HG03575 (cell line): ENCODE measurements around the gene GEMIN5.

ENCODE experiments used
- ATAC-seq: cut with Tn5 transposase; IDR thresholded peaks from one replicate; pipeline ENCODE4 v1.9.1; 2021; ENCODE audit not compliant: unreplicated experiment, insufficient number of reproducible peaks, low FRiP score; ENCODE audit errors: extremely low read depth

GEMIN5 gene

DNA sequence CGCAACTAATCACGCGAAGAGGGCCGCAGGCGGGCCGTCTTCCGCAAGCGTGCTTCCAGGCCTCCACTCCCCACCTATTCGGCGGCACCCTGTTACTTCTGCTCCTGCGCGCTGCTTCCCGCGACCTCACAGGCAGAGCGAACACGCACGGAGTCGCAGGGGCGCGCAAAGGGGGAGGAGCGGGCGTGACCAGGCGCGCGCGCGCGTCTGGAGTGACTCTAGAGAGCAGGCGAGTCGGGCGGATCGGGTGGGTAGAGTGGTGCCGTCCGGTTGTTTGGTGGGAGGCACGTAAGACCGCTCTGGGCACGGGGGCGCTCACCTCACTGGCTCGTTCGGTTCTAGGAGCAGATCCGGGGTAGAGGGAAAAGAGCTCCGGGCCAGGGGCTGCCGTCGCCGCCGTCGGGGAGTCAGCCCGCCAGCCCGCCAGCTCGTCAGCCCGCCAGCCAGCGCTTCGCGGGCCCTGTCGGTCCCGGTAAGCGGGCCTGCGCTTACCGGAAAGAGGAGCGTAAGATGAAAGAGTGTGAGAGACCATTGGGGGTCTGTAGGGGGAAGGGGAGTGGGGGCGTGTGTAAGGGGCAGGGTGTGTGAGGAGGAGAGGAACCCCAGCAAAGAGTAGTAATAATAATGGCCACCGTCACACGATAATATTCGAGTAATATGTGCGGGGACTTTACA, 79.6 kb downstream of the GEMIN5 start, which contains the start of gene CNOT8:
Gene CNOT8 (plus strand): TSS at position 331 of the 675 bp plus-strand sequence. CDS start 4,652 bp downstream, outside the sequence.
- ATAC-seq: peak; percentile 32

DNA sequence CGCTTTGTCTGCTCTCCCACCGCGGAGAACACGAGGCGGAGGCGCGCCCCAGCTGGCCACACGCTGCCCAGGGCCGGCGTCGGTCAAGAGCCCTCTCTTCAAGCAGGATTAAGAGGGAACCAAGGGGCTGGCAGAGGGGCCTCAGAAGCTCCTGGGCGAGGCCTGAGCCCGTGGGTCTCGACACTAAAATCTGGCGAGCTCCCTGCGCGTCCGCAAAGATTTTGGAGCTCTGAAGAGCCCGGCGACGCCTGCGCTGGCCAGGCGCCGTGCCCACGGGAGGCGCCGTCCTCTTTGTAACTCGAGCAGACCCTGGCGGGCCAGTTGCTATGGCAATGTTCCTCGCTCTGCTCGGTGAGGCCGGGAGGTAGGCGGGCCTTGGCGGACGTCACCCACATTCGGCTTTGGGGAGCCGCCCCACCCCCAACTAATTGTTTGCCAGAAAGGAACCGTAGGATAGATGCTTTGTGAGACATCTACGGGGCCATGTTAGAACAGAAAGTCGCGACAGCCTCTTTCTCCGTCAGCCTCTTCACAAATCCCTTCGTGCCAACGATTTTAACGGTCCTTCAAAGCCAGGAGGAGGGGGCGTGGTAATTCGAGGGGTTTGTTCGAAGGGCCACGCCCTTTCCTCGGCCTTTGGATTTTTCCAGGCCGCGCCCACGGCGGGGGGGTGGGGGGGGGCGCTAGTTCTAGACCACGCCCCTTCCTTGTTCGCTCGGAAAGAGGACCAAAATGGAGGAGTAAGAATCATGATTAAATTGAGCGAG, 80.3 kb downstream of the GEMIN5 start:
- peak; percentile 32 for ATAC-seq

DNA sequence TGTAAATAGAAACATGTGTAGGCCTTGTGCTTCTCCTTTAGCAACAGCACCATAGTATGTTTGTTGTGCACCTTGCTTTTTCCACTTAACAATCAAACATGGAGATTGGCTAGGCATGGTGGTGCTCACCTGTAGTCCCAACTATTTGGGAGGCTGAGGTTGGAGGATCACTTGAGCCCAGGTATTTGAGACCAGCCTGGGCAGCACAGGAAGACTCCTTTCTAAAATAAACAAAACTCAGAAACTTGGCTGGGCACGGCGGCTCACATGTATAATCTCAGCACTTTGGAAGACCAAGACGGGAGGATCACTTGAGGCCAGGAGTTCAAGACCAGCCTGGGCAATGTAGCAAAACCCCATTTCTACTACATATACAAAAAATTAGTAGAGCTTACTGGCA, 86.7 kb downstream of the GEMIN5 start:
- no peak for ATAC-seq

DNA sequence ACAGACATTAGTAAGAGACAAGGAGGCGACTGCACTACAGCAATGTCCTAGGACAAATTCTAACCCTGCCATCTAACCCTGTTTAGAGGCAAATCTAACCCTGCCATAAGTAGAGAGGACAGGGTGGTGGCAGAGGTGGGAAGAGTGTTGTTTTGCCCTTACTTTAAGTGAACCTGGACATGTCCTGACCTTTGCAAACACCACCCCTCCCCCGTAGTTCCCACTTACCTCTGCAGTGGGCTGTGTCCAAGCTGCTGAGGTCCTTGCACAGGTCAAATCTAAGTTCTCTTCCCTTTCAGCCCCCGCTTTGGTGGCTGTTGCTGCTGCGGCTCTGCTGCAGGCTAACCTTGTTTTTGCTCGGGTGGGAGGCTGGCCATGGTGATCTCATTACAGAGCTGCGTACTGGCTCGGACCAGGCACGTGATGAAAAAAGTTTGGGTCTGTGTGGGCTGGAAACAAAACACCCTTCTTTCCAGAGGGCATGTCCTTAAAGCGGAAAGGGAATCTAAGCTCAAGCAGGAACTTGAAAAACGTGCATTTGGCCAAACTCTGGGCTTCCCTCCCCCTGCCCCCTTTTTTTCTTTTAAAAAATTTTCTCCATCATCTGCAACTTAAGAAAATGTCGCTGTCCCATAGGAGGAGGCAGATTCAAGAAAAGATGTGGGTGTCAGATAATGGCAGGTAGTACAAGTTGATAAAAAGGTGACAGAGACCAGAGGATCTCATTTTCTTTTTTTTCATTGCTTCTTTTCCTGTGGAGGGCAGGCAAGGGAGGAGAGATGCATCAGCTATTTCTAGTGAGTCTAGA, 87.6 kb downstream of the GEMIN5 start, which contains the start of gene FAXDC2:
Gene FAXDC2 (minus strand): TSS at position 349 of the 808 bp plus-strand sequence. CDS start 12,425 bp downstream, outside the sequence.
- ATAC-seq: no peak

DNA sequence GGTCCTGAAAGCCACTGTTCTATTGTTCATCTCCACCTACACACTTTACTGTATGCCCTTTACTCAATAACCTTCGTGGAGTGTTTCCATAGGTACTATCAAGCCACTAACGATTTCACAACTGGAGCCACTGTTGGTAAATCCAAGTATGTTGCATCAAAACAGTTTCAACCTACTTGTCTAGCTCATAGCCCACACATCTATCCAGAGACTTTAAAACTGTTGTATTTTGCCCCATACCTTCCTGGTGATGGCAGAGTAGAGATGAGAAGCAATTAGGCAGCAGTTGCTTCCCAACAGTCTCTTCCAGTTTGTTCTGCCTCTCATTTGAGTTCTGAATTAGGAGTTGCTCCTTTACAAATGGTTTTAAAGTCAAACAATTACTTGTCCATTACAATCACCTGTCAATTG, 88.2 kb downstream of the GEMIN5 start:
- ATAC-seq: no peak

DNA sequence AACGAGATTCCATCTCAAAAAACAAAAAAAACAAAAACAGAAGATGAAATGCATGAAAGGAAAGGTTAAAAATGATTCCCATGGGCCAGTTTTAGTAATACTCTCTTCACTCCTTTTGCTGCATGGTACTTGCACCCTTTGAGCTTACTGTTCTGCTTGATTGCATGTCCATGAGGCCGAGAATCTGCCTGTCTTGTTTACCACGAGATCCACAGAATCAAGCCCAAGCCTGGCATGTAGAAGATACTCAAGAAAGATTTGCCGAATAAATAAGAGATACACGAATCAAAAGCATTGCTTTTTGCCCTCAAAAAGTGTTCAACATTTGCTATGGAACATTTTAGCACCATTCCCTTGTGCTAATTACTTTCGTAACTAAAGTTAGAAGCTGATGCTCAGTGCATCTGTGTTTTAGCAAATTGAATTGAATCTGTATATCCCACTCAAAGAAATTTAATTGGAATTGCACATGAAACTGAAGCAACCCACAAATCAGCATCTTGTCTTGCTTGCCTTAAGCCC, 88.7 kb downstream of the GEMIN5 start:
- ATAC-seq: no peak

DNA sequence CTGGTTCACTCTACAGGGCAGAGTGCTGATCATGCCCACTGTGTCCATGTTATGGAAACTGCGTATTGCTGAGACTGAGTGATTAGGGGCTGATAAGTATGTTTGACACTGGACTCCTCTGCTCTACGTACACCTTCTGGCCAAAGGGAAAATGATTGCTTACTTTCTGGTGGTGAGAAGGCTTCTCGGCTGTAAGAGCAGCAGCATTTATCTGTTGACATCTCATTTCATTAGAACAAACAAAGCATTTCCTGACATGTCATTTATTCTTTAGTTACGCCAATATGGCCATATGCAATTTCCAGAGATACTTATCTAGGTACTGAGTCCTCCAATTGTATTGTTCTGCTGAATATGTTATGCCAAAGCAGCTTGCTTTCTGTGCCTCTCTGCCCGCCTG, 93.2 kb downstream of the GEMIN5 start:
- ATAC-seq: no peak

DNA sequence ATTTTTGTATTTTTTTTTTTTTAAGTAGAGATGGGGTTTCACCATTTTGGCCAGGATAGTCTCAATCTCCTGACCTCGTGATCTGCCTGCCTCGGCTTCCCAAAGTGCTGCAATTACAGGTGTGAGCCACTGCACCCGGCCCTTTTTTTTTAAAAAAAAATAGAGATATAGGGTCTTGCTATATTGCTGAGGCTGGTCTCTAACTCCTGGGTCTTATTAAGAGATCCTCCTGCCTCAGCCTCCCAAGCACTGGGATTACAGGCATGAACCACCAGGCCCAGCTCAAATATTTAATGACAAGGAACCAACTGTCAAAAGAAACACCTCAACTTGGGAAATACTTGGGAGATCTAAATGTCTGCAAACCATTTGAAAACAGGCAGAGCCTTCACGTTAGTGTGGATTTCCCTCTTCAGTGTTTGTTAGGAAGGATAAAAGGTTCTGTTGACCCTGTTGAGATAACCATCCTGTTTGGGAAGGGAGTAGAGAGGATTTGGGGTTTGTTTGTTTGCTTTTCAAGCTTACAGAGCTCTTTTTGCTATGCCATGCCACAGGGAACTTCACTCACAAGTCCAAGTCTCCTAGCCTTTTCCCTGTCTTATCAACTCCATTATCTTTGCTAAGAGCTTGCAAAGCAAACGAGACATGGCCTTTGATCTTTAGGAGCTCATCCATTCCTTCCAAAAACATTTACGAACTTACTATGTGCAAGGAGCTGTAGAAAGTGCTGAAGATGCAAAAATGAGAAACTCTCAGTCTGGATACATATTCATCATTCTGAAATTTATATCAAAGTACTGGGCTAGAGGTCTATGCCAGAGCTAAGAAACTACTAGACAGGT, 95.1 kb downstream of the GEMIN5 start:
- ATAC-seq: no peak

DNA sequence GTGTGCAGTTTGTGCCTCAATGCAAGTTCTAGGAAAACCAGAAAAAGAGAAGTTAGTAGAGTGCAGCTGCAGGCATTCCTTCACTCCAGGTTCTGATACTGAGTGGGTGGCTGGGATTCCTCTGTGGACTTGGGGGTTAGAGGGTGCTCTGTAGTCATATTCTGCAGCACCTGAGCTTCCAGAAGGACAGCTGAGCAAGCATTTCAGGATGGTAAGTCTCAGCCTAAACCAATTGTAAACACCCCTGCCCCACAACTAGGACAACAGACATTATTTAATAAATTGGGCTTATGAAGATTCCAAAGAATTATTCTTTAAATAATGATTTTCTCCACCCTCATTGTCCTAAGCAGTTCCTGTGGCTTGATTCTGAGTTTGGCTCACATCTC, 96.7 kb downstream of the GEMIN5 start:
- ATAC-seq: no peak

DNA sequence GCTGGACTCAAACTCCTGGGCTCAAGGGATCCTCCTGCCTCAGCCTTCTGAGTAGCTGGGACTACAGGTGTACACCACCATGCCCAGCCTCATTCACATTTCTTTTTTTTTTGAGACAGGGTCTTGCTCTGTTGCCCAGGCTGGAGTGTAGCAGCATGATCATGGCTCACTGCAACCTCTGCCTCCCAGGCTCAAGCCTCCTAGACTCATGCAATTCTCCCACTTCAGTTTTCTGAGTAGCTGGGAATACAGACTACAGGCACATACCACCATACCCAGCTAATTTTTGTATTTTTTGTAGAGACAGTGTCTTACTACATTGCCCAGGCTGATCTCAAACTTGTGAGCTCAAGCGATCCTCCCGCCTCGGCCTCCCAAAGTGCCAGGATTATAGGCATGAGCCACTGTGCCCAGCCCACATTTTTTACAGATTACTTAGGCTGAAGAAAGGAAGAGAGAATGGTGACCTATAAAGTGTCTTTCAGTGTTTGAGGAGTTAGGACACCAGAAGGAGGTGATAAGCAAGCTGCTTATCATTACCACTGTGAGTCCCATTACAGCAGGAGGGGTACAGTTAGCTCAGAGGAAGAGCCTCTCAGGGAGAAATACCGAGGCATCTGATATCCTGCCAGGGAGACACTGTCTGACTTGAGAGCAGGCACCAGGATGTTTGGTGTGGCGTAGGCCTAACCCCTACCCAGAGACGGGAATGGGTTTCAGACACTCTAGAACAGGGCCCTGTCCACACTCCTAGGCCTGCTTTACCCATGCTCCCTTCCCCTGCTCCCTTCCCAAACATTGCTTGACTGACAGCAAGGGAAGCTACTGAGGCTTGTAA, 97.4 kb downstream of the GEMIN5 start:
- ATAC-seq: no peak
